Skeletal muscle tissue (tissue), 4 donors: ENCODE results near the gene DERL3. TPM values are rescaled to one million over a fixed set of nuclear protein-coding genes. Genes with fewer than 3 reads are reported as not detected.
"Not testable (repeated sequence)": the region's sequence is repeated elsewhere in the genome, so short reads cannot be mapped to it uniquely, and the experiment has no call there.

Experiments used
- H3K27ac ChIP-seq: one replicate; pipeline ENCODE4 v1.7.0; 2013; ENCODE audit warnings: mild to moderate bottlenecking, low read depth, low read length, inconsistent platforms
- H3K27me3 ChIP-seq, 3 donors: one replicate each; pipeline ENCODE4 v1.7.0; 2013; ENCODE audit warnings: low read length in 3 of 3; ENCODE audit not compliant: control insufficient read depth in 3 of 3, insufficient read depth in 3 of 3
- H3K36me3 ChIP-seq, 3 donors: one replicate each; pipeline ENCODE4 v1.7.0; 2013; ENCODE audit warnings: low read length in 3 of 3; ENCODE audit not compliant: control insufficient read depth in 3 of 3, insufficient read depth in 3 of 3
- H3K4me1 ChIP-seq, 3 donors: one replicate each; pipeline ENCODE4 v1.7.0; 2013; ENCODE audit warnings: low read length in 3 of 3, mild to moderate bottlenecking in 3 of 3; ENCODE audit not compliant: control insufficient read depth in 3 of 3, insufficient read depth in 3 of 3
- H3K4me3 ChIP-seq, 3 donors: one replicate each; pipeline ENCODE4 v1.7.0; 2013; ENCODE audit warnings: low read length in 3 of 3
- H3K9ac ChIP-seq, 3 donors: one replicate each; pipeline ENCODE4 v1.7.0; 2013; ENCODE audit warnings: low read length in 3 of 3, mild to moderate bottlenecking in 3 of 3, moderate library complexity in 2 of 3, low read depth in 1 of 3
- H3K9me3 ChIP-seq, 3 donors: one replicate each; pipeline ENCODE4 v1.7.0; 2013; ENCODE audit warnings: low read length in 3 of 3; ENCODE audit not compliant: control insufficient read depth in 3 of 3
- total RNA-seq: library from RNA; depleted of rRNA; stranded (reverse); fragments of >200 nt; gene quantifications from one replicate; pipeline ENCODE4 v1.2.3, GENCODE V29; 2014
- donor health status: Osteomylitis.

Gene DERL3
- total RNA-seq, 1 donor from 2014 or later = 1.0 TPM

DNA sequence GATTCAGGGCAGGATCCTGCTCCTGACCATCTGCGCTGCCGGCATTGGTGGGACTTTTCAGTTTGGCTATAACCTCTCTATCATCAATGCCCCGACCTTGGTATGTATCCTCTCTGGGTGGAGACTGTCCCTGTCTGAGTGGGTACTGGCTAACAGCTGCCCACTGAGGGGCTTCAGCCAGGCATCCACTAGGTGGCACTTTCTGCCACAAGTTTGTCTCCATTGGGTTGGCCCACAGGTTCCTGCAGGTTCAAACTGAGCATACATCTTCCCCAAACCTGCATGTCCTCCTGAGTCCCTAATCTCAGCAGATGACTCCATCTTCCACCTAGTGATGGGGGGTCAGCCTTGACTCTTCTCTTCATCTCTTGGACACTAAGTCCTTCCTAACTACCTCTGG lies 23.3 kb upstream of the DERL3 start:
- Histone ChIP-seq H3K9ac (no peak overlapping the region), H3K4me3 (no peak overlapping the region), H3K36me3 (peaks cover 9 to 13% (median 11%) of the 10 kb centered on the region in 3 donors), H3K9me3 (no peaks in the 10 kb centered on the region), H3K4me1 (peaks cover 17 to 24% (median 17%) of the 10 kb centered on the region in 3 donors), H3K27me3 (no peaks in the 10 kb centered on the region), H3K27ac (no peak overlapping the region)

DNA sequence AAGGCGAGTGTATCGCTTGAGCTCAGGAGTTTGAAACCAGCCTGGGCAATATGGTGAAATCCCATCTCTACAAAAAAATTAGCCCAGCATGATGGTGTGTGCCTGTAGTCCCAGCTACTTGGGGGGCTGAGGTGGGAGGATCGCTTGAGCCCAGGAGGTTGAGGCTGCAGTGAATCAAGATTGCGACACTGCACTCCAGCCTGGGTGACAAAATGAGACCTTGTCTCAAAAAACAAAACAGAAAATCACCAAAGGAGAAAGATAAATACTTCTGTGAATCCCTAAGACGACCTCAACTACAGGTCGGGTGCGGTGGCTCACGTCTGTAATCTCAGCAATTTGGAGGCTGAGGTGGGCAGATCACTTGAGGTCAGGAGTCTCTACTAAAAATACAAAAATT lies 21.4 kb upstream of the DERL3 start:
- not testable (repeated sequence) for H3K9ac ChIP-seq, H3K4me3 ChIP-seq, H3K27ac ChIP-seq, H3K36me3 ChIP-seq, H3K27me3 ChIP-seq, H3K9me3 ChIP-seq
- peaks cover 23 to 30% (median 27%) of the 10 kb centered on the region in 3 donors for H3K4me1 ChIP-seq

DNA sequence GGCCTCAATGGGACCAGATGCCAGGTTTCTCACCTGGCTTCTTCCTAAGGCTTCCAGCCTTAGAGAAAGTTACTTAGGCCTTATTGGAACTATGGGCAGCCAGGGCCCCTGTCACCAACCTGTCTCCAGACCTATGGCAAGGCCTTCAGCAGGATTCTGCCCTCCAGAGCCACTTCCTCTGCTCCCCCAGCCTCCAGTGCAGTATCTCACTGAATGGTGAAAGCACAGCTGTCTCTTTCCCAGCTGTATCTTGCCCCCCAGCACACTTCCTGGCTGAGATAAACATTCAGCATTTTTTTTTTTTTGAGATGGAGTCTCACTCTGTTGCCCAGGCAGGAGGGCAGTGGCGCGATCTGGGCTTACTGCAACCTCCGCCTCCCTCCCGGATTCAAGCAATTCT lies 20.4 kb upstream of the DERL3 start:
- Histone ChIP-seq H3K4me3 (no peak overlapping the region), H3K9me3 (no peaks in the 10 kb centered on the region), H3K4me1 (peaks cover 20 to 27% (median 25%) of the 10 kb centered on the region in 3 donors), H3K9ac (peak overlapping the region in 2 of 3 donors; percentile 54 to 61), H3K27me3 (no peaks in the 10 kb centered on the region), H3K36me3 (peaks cover 4 to 9% (median 6%) of the 10 kb centered on the region in 3 donors), H3K27ac (no peak overlapping the region)

DNA sequence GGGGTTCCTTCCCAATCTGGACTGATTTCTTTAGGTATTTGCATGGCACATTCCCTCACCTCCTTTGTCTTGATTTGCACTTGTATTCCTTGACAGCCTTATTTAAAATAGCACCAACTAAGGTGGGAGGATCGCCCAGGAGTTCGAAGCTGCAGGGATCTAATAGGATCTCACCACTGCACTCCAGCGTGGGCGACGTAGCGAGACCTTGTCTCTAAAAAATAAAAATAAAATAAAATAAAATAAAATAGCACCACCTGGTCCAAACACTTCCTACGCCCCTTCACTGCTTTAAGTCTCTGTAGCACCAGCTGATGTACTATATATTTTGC lies 19.6 kb upstream of the DERL3 start:
- Histone ChIP-seq H3K27ac (peak overlapping the region; percentile 58), H3K9me3 (no peaks in the 10 kb centered on the region), H3K27me3 (no peaks in the 10 kb centered on the region), H3K4me1 (peaks cover 17 to 27% (median 25%) of the 10 kb centered on the region in 3 donors), H3K36me3 (peaks cover 4 to 9% (median 6%) of the 10 kb centered on the region in 3 donors), H3K9ac (peak overlapping the region; percentile 80 to 98 (median 83)), H3K4me3 (peak overlapping the region; percentile 76 to 95 (median 77))

DNA sequence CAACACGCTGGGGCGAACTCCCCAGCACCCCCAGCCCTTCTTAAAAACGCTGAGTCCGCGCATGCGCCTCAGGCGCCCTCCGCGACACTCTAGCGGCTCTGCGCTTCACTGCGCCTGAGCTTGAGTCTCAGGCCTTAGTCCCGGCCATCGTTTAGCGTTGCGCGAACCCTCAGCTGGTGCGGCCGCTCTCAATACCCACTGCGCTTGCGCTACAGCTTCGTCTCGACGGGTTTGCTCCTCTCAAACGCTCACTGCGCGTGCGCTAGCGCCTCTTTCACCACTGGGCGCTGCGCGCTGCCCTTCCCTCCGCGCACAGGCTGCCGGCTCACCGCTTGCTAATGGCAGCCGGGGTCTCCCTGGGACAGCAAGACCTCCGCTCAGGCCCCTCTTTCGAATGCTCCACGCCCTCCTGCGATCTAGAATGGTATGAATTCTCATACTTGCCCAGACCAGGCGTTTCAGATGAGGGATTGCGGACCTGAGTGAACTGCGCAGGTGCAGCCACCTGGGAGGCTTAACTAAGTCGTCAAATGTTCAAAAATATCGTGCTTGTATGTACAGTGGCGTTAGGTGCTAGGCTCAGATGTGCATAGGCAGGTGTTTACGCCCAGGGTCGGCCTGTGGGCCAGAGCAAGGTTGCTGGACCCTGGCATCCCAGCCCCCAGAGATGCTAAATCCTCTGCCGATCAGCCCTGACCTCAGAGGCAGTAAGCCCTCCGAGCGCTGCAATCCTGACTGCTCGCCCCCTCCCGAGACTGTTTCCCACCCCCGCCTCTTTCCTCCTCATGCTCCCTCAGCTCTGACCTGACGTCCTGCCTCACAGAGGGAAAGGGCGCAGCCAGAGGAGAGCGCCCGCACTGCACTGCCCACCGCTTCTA lies 19.0 kb upstream of the DERL3 start, which contains the start of gene SLC2A11:
TSS of gene SLC2A11 (plus strand) at position 270 of the 878 bp plus-strand sequence. CDS start at position 395, 125 bp downstream.
- no peaks in the 10 kb centered on the region for H3K9me3 ChIP-seq
- peaks cover under 1 to 6% (median 3%) of the 10 kb centered on the region in 3 donors for H3K36me3 ChIP-seq
- H3K27me3 ChIP-seq = no peaks in the 10 kb centered on the region
- peak within 1 kb of the TSS; percentile 76 to 95 (median 77) for H3K4me3 ChIP-seq
- H3K9ac ChIP-seq = peak within 1 kb of the TSS; percentile 80 to 98 (median 83)
- H3K27ac ChIP-seq = peak within 1 kb of the TSS; percentile 58
- peaks cover 17 to 27% (median 25%) of the 10 kb centered on the region in 3 donors for H3K4me1 ChIP-seq

DNA sequence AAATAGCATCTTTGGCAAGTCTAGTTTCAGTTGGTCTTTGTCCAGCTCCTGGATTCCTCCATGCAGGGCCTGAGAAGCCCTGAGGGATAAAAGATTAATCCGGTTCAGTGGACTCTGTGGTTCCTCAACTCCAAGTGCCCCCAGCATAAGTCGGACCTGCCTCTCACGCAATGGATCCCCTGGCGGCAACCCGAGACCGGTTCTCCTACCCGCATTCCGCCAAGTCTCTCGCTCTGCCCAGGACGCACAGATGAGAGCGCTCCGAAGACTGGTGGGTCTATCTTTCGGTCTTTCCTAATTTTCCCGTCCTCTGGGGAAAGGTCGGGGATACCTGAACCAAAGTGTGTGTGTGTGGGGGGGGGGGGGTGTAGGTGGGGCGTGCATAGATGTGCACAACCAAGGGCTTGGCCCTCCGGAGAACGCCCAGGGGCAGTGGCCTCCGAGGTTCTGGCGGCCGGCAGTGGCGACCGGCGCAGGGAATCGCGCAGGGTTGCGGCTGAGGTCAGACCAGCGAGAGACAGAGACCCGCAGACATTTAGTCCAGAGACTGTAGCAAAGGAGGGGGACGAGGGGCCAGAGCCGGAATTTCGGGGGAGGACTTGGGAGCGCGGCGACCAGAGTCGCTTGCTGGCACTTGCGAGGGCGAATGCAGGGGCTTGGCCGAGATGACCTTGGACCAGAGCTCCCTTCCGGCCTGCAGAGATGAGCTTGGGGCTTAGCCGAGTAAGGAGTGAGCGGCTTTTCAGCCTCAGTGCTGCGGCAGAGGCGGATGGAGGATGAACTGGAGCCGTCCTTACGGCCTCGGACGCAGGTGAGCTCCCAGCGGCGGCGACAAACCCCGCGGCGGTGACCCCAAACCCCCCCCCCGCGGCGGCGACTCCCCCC lies 18.2 kb upstream of the DERL3 start:
- Histone ChIP-seq H3K4me3 (peak overlapping the region; percentile 76 to 95 (median 77)), H3K9ac (peak overlapping the region; percentile 80 to 98 (median 80)), H3K36me3 (peaks cover 0 to 2% (median 0%) of the 10 kb centered on the region in 3 donors), H3K9me3 (no peaks in the 10 kb centered on the region), H3K27ac (peak overlapping the region; percentile 58), H3K4me1 (peaks cover 17 to 27% (median 25%) of the 10 kb centered on the region in 3 donors), H3K27me3 (no peaks in the 10 kb centered on the region)

DNA sequence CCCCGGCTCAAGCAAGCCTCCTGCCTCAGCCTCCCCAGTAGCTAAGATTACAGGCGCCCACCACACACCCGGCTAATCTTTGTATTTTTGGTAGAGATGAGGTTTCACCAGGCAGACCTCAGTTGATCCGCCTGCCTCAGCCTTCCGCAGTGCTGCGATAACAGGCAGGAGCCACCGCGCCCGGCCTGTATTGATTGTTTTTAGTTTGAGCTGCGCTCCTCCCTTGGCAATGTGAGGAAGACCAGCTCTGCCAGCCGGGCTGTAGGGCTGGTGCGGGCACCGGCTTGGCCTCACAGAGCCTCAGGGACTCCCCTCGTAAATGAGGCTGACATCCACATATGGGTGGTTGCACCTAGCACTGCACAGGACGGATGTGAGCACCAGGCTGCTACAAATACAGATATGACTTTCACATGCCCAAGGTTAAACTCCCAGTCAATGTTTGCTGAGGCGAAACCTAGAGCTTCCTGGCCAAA lies 11.4 kb upstream of the DERL3 start:
- Histone ChIP-seq H3K4me3 (no peak overlapping the region), H3K9ac (no peak overlapping the region), H3K27ac (no peak overlapping the region), H3K36me3 (no peaks in the 10 kb centered on the region), H3K27me3 (no peaks in the 10 kb centered on the region), H3K4me1 (peaks cover 16 to 31% (median 24%) of the 10 kb centered on the region in 3 donors), H3K9me3 (no peaks in the 10 kb centered on the region)

DNA sequence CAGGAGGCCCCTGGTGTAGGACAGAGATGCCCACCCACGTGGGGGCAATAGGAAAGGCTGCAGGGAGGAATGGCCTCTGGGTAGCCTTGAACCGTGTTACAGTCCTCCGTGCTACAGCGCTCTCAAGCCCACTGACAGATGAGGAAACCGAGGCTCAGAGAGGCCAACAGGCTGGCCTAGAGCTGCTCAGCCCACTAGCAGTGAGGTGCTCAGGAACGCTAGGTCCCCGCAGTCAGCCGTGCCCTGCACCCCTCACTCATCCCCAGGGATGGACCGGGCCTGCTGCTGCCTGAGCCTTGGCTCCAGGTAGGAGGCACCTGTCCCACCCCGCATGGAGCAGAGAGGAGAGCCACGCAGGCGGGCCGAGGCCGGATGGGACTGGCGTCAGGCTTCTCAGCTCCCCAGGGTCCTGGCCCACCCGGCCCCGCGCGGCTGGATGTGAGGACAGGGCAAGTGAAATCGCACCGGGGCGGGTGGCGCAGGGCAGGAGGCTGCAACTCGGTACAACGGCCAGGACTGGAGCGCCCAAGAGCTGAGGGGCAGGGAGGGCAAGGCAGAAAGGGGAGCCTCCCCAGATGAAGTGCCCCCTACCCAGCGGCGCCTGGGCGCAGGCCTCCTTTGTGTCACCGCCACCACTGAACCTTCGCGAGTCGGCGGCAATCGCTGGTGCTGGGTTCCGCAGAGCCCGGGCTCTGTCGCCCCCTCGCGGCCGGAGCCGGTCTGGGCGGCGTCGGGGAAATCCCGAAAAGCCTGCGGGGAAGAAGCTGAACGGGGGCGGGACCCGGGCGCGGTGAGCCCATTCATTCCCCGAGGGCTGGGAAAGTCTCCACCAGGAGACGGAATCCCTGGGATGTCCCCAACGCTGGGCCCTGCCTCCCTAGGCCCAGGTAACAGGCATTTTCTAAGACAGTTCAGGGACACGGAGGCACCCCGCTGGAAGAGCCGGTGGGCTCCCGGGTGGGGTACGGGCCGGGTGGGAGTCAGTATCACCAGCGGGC lies 10.5 kb upstream of the DERL3 start:
- Histone ChIP-seq H3K4me3 (peak overlapping the region in 2 of 3 donors; percentile 22 to 43), H3K9ac (peak overlapping the region in 1 of 3 donors; percentile 62), H3K4me1 (peaks cover 25 to 39% (median 32%) of the 10 kb centered on the region in 3 donors)

More for the DNA sequence above, 10.5 kb upstream of the DERL3 start:
- Histone ChIP-seq H3K36me3 (no peaks in the 10 kb centered on the region), H3K9me3 (no peaks in the 10 kb centered on the region), H3K27me3 (no peaks in the 10 kb centered on the region), H3K27ac (no peak overlapping the region)
